Activated CD8-positive, alpha-beta memory T cell treated with anti-CD3 and anti-CD28 coated beads for 1 hour (primary cell): ENCODE data around the gene GPR156.
"Not testable (repeated sequence)": the region's sequence is repeated elsewhere in the genome, so short reads cannot be mapped to it uniquely, and the experiment has no call there.

ENCODE experiments used
- DNase-seq, 2 donors: peaks; one replicate each; pipeline ENCODE4 v3.0.0-alpha.2; 2020; ENCODE audit warnings: low read depth in 1 of 2; ENCODE audit errors: extremely low read depth in 1 of 2

The GPR156 gene

GRCh38 chr3:120275618-120276017 is 9.4 kb downstream of the GPR156 start:
- no peak for DNase-seq

- DNase-seq = no peak
Observed at GRCh38 chr3:120274739-120275167, 10.3 kb downstream of the GPR156 start.

GRCh38 chr3:120272286-120272685 is 12.7 kb downstream of the GPR156 start:
- DNase-seq = no peak

GRCh38 chr3:120265989-120266388 is 19.0 kb downstream of the GPR156 start:
- no peak for DNase-seq

DNA sequence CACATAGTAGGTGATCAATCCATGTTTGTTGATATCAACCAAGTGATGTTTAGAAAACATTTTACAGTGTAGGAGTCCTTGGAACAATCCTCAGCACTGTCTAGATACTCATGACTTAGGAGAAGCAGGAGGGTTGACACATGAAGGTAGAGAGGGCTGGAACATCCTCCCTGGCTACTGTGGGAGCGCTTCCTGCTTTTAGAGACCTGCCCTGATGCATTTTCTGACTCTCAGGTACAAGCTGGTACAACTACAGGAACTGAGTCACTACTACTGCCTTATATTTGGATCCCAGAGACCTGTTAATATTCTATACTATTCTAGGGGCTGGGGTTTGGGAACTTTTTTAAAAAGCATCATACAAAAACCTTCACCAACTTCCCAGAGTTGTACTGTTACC is 20.1 kb downstream of the GPR156 start:
- DNase-seq = no peak

DNA sequence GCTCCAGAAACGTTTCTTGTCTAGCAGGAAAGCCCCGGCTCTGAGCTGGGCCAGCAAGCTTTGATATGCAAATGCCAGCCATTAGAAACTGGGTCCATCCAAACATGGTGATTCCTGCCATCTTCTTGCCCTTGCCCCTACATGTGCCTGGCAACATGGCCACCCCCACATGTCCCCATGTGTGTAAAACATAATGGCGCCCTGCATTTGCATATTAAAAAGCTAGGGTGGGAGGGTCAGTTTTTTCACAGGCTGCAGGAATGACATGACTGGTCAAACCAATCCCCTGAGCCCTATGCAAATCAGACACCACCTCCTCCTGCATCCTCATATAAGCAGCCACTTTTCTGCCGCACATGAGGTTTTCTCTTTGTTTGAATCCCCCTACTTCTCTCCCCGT is 21.2 kb downstream of the GPR156 start:
- DNase-seq = no peak

DNA sequence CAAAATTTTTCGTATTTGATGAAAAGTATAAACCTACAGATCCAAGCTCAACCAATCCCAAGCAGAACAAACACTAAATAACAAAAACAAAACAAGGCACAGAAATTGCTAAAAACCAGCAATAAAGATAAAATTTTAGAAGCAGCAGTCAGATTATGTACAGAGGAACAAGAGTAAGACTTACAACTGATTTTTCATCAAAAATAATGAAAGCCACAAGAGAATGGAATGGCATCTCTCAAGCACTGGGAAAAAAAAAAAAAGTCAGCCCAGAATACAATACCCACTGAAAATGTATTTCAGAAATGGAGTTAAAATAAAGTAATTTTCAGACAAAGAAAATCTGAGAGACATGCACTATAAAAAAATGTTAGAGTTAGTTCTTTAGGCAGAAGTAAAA is 27.0 kb downstream of the GPR156 start:
- no peak for DNase-seq

DNA sequence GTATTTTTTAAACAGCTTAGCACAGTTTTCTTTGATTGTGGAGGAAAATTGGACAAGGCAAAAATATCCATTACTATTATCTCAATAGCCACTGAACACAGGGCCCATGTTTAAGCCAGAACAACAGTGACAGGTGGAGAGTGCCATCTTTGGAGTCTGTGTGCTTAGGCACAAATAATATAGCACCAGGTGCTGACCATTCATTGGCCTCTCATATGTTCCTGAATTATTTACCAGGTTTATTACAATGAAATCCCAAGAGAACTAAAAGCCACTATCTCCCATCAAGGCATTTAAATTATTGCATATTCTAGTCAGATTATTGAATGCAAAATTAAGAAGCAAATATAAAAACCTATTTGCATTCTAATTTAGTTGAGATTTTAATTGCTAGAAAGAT is 39.6 kb downstream of the GPR156 start:
- DNase-seq = no peak

DNA sequence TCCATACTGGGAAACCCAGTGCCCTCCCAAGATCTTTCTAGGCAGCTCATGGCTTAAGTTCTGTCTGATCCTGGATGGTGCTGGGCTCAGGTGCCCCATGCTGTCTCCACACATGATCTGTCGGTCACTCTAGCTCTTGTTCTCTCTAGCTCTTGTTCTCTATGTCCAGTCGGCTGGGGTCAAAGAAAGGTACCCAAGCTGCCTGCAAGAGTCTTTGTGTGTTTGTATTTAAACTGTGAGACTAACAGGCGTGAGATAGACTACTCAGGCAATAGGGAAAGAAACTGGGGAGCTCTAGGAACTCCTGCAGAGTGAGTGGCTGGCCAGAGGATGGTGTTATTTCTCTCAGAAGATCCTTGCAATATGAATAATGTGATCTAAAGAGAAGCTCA is 40.2 kb downstream of the GPR156 start:
- DNase-seq = no peak

- DNase-seq = no peak
Observed at GRCh38 chr3:120239644-120240043, 45.4 kb downstream of the GPR156 start.

- DNase-seq = no peak
Observed at GRCh38 chr3:120227710-120228347, 57.2 kb downstream of the GPR156 start.

DNA sequence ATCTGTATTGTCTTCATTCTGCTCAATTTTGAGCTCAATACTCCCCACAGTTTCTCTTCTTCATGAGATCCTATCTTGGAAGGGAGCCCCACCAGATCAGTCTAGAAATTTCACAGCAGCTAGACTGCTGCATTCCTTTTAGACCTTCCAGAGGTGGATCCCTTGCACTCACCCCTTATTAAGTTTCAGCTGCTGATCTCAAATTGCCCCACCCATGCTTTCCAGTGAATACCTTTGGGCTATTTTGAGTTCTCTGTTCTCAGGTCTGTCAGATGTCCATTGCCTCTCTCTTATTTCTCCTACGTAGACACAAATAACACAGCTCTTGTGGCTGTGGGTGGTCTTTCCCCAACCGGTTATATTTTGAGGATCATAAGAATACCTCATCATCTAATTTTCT is 60.8 kb downstream of the GPR156 start:
- no peak for DNase-seq

DNA sequence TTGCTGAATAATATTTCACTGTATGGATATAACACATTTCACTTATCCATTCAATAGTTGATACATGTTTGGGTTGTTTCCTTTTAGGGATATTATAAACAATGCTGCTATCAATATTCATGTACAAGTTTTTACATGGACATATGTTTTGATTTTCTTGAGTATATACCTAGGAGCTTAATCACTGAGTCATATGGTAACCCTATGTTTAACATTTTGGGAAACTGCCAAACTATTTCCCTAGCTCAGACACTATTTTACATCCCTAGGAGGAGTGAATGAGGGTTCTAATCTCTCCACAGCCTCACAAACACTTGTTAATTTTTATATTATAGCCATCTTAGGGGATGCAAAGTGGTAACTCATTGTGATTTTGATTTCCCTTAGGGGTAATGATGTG is 66.0 kb downstream of the GPR156 start:
- DNase-seq = no peak

GRCh38 chr3:120216633-120217032 is 68.4 kb downstream of the GPR156 start:
- DNase-seq = not testable (repeated sequence)

DNA sequence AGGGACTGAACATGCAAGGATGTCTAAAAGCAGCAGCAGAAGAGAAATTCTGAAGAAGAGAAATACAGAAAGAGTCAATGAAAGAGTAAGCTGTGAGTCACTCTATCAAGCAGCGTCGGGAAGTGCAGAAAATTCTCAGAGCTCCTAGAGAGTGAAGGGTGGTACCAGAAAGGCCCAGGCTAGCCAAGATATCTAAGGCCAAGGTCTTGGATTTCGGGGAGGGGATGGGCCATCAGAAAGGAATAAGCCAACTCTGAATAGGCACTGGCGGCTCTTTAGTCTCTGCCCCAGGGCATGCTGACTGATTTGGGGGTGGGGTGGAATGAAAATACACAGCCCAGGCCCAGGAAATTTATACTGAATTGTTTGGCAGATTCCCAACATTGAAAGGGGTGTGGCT is 70.8 kb downstream of the GPR156 start:
- DNase-seq = no peak

DNA sequence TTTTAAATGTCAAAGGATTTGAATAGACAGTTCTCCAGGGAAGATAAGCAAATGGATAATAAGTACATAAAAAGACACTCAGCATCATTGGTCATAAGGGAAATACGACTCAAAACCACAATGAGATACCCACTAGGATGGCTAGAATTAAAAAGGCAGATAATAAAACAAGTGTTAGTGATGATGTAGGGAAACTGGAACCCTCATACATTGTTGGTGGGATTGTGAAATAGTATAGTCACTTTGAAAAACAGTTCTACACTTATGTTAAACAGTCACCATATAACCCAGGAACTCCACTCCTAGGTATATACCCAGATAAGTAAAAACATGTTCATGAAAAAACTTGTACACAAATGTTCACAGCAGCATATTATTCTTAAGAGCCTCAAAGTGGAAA is 72.5 kb downstream of the GPR156 start:
- no peak for DNase-seq

GRCh38 chr3:120209425-120209824 is 75.6 kb downstream of the GPR156 start:
- no peak for DNase-seq

GRCh38 chr3:120204338-120204737 is 80.7 kb downstream of the GPR156 start:
- DNase-seq = no peak

DNA sequence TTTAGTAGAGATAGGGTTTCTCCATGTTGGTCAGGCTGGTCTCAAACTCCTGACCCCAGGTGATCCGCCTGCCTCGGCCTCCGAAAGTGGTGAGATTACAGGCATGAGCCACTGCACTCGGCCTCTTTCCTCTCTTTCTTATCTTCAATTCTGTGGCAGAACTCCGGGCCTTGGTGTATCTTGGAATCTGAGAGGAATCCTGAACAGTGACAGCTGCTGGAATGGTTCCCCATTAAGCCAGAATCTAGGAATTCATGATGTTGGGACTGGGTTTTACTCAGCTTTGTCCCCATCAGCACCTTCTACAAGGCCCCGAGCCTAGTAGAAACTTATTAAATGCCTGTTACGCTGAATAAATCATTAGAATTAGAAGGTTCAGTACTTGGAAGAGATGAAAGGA is 81.4 kb downstream of the GPR156 start:
- no peak for DNase-seq

DNA sequence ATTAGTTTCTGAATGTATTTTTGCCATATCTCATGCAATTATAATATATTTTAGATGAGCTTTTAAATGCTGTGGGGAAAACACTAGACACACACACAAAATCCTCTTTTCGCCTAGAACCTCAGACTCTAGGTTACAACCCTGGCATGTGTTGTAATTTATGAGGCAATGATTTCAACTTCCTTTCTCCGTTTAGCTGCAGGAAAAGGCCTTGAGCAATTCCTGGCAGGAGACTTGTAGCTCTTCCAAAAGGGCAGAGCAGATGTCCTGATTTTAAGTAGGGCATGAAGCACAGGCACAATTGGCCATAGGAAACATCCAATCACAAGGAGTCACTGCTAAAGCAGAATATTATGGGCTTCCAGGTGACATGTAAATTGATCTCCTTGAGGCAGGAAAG is 82.0 kb downstream of the GPR156 start:
- no peak for DNase-seq

DNA sequence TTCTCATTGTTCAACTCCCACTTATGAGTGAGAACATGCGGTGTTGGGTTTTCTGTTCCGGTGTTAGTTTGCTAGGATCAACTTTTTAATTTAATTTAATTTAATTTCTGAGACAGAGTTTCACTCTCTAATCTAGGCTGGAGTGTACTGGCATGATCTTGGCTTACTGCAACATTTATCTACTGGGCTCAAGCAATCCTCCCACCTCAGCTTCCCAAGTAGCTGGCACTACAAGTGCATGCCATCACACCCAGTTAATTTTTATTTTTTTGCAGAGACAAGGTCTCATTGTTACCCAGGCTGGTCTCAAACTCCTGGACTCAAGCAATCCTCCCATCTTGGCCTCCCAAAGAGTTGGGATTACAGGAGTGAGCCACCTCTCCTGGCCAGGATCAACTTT is 82.7 kb downstream of the GPR156 start:
- DNase-seq = no peak

GRCh38 chr3:120200493-120201235 is 84.4 kb downstream of the GPR156 start:
- no peak for DNase-seq
